H1 (cell line): ENCODE measurements around the gene TNFAIP8.
"Not testable (repeated sequence)": the region's sequence is repeated elsewhere in the genome, so short reads cannot be mapped to it uniquely, and the experiment has no call there.

ENCODE experiments used
- BRCA1 ChIP-seq: IDR thresholded peaks from 2 replicates; pipeline ENCODE4 v1.6.1; 2012; ENCODE audit warnings: low read depth, low read length, improper control_type of control experiment
- CBX5 ChIP-seq: fragments of 300-800, 300-1000 bp; sonication (generic); IDR thresholded peaks from 2 replicates; pipeline ENCODE4 v1.7.1; 2016; ENCODE audit warnings: antibody characterized with exemption, low read length, low read depth
- EGR1 ChIP-seq: IDR thresholded peaks from 2 replicates; pipeline ENCODE4 v1.6.1; 2011; ENCODE audit warnings: low read depth, low read length, borderline replicate concordance
- EZH2 ChIP-seq: fragments of 200-600 bp; sonication (generic); IDR thresholded peaks from 2 replicates; pipeline ENCODE4 v1.7.1; 2012; ENCODE audit warnings: low read depth, mild to moderate bottlenecking, moderate library complexity, low read length, inconsistent platforms; ENCODE audit not compliant: severe bottlenecking
- KDM1A ChIP-seq: fragments of 200-600, 300-600 bp; sonication (generic); IDR thresholded peaks from 2 replicates; pipeline ENCODE4 v1.7.1; 2016; ENCODE audit warnings: mild to moderate bottlenecking, low read length, borderline replicate concordance
- MAFK ChIP-seq: IDR thresholded peaks from 2 replicates; pipeline ENCODE4 v1.6.1; 2012; ENCODE audit warnings: low read depth, mild to moderate bottlenecking, improper control_type of control experiment, low read length

GRCh38 chr5:119437785-119438586 is 82.2 kb downstream of the TNFAIP8 start:
- TF ChIP-seq EGR1, KDM1A, EZH2, MAFK, CBX5, BRCA1: not testable (repeated sequence)
